ENCODE results near the gene TPRG1. TPM values are rescaled to one million over a fixed set of nuclear protein-coding genes. Genes with fewer than 3 reads are reported as not detected.

TPRG1 gene
- total and polyA plus RNA-seq, 2 of the 4 experiments (the other 2 are of a cell fraction): 0.17 TPM; not detected in 1

- no peak overlapping the region for H3K56ac ChIP-seq (ENCODE audit: extremely low read depth, insufficient read depth, low read length)
- no peak overlapping the region for H3K4me3 ChIP-seq (ENCODE audit: insufficient read depth, low read depth, low read length)
- no peak overlapping the region for H3K4ac ChIP-seq (ENCODE audit: low read depth, low read length)
- no peaks in the 10 kb centered on the region for H3K9me1 ChIP-seq (ENCODE audit: insufficient read depth, low read length)
- no peak overlapping the region for H3K4me2 ChIP-seq (ENCODE audit: low read depth, low read length)
- H2BK120ac ChIP-seq (ENCODE audit: low read depth, low read length): no peak overlapping the region
- dilution Hi-C loops (cut with HindIII; ENCODE audit: low sequenced_read_pairs, unreplicated experiment) (no loop called here), in situ Hi-C loops (cut with MboI; ENCODE audit: low sequenced_read_pairs) (no loop called here), intact Hi-C loops (cut with micrococcal nuclease) (no loop called here)
- POLR2A ChIA-PET (ENCODE audit: unreplicated experiment): no interaction called here
- no TSS peak for BruUV-seq (replicated peaks)
- no peaks in the 10 kb centered on the region for H3K9me3 ChIP-seq (ENCODE audit: control insufficient read depth, insufficient read depth, low read length)
- H2BK20ac ChIP-seq (ENCODE audit: low read depth, low read length): no peak overlapping the region
- no peak overlapping the region for H2BK5ac ChIP-seq (ENCODE audit: low read depth, low read length, poor library complexity, severe bottlenecking)
- H3K18ac ChIP-seq (ENCODE audit: low read depth, low read length): no peak overlapping the region
- no peak overlapping the region for H4K8ac ChIP-seq (ENCODE audit: low read depth in 2 of 2, low read length in 2 of 2)
- no peaks in the 10 kb centered on the region for H3K4me1 ChIP-seq (ENCODE audit: control insufficient read depth, insufficient read depth, low read length)
- no peak overlapping the region for H4K91ac ChIP-seq (ENCODE audit: insufficient read depth, low read depth, low read length)
- H3K14ac ChIP-seq (replicated peaks; ENCODE audit: low read depth, low read length): no peak overlapping the region
- no peak overlapping the region for H3K27ac ChIP-seq (ENCODE audit: insufficient read depth, low read length)
- DNase-seq (no peak), ATAC-seq (ENCODE audit: low read depth) (no peak)
- H4K20me1 ChIP-seq (ENCODE audit: insufficient read depth, low read length): no peaks in the 10 kb centered on the region
- no peak overlapping the region for H3K9ac ChIP-seq (ENCODE audit: low read depth, low read length)
- H3K79me1 ChIP-seq (ENCODE audit: low read depth in 1 of 2, low read length in 2 of 2): no peaks in the 10 kb centered on the region
- no peaks in the 10 kb centered on the region for H3K36me3 ChIP-seq (ENCODE audit: control insufficient read depth, insufficient read depth, low read length)
- no peaks in the 10 kb centered on the region; the same call in 1 of the 2 replicates for H3K27me3 ChIP-seq (ENCODE audit: control insufficient read depth, insufficient read depth, low read length)
- no peak overlapping the region for H2AK9ac ChIP-seq (replicated peaks; ENCODE audit: low read depth, low read length, poor library complexity)
- H2BK15ac ChIP-seq (ENCODE audit: low read depth, low read length): no peak overlapping the region
- CTCF ChIA-PET: interaction anchor here (1.0 kb wide), 1 partner anchor 29 kb away, joined by 3 read pairs; no protein-coding TSS in a partner anchor
- no peak overlapping the region for H2AFZ ChIP-seq (replicated peaks; ENCODE audit: low read length, poor library complexity)
- H4K5ac ChIP-seq (ENCODE audit: low read depth, low read length): no peak overlapping the region
- H2AK5ac ChIP-seq (ENCODE audit: low read depth, low read length): no peak overlapping the region
- WGBS, 2 experiments (ENCODE audit: extremely low coverage in 2 of 2, insufficient read length in 1 of 2): no CpG with 5 or more reads among the region's 4 CpGs
- no peak for TF ChIP-seq RFX5 (IDR thresholded peaks at IDR 0.05; ENCODE audit: low read depth, low read length)
- no peak for TF ChIP-seq MAZ (IDR thresholded peaks at IDR 0.05; ENCODE audit: borderline replicate concordance, low read depth, low read length)
- no peak for TF ChIP-seq MAFK (IDR thresholded peaks at IDR 0.05; ENCODE audit: low read depth, low read length)
- TF ChIP-seq SMC3 (IDR thresholded peaks at IDR 0.05; ENCODE audit: low read depth, low read length): no peak
- no peak for TF ChIP-seq ELK1 (IDR thresholded peaks at IDR 0.05; ENCODE audit: borderline replicate concordance, low read depth, low read length)
- TF ChIP-seq MXI1 (IDR thresholded peaks at IDR 0.05; ENCODE audit: borderline replicate concordance, low read depth, low read length): no peak
- no peak for TF ChIP-seq CTCF (conservative IDR thresholded peaks at IDR 0.05; ENCODE audit: low read depth, low read length)
- TF ChIP-seq BHLHE40 (IDR thresholded peaks at IDR 0.05; ENCODE audit: low read depth, low read length): no peak
- no peak for TF ChIP-seq CEBPB (IDR thresholded peaks at IDR 0.05; ENCODE audit: low read depth, low read length)
- no peak overlapping the region for H3K23ac ChIP-seq (ENCODE audit: low read depth, low read length)
Observed at GRCh38 chr3:189298469-189299375, 127.0 kb downstream of the TPRG1 start.
